Activated gamma-delta T cell (primary cell): ENCODE data around the gene DNER.
"Not testable (repeated sequence)": the region's sequence is repeated elsewhere in the genome, so short reads cannot be mapped to it uniquely, and the experiment has no call there.

Experiments used
- DNase-seq: peaks from one replicate; lab custom pipeline; 2025; lab: John Stamatoyannopoulos, UW

The DNER gene

GRCh38 chr2:229564300-229564907, 150.0 kb downstream of the DNER start:
- no peak for DNase-seq

- DNase-seq: no peak
These were observed 151.0 kb downstream of the DNER start for GRCh38 chr2:229563388-229563787.

- no peak for DNase-seq
These were observed 151.8 kb downstream of the DNER start for GRCh38 chr2:229562472-229563127.

GRCh38 chr2:229559986-229560385, 154.4 kb downstream of the DNER start:
- no peak for DNase-seq

- no peak for DNase-seq
These were observed 161.3 kb downstream of the DNER start for GRCh38 chr2:229553091-229553490.

GRCh38 chr2:229543176-229543873, 171.0 kb downstream of the DNER start:
- no peak for DNase-seq

- DNase-seq: no peak
These were observed 174.7 kb downstream of the DNER start for GRCh38 chr2:229539628-229540027.

GRCh38 chr2:229531594-229531993, 182.8 kb downstream of the DNER start:
- no peak for DNase-seq

GRCh38 chr2:229530434-229530833, 183.9 kb downstream of the DNER start:
- DNase-seq: no peak

- no peak for DNase-seq
These were observed 185.5 kb downstream of the DNER start for GRCh38 chr2:229528846-229529245.

GRCh38 chr2:229526951-229527350, 187.4 kb downstream of the DNER start:
- no peak for DNase-seq

GRCh38 chr2:229524799-229525198, 189.6 kb downstream of the DNER start:
- no peak for DNase-seq

- DNase-seq: no peak
These were observed 190.7 kb downstream of the DNER start for GRCh38 chr2:229523663-229524062.

GRCh38 chr2:229521576-229521975, 192.8 kb downstream of the DNER start:
- DNase-seq: no peak

- no peak for DNase-seq
These were observed 193.7 kb downstream of the DNER start for GRCh38 chr2:229520691-229521096.

GRCh38 chr2:229519655-229520430, 194.5 kb downstream of the DNER start:
- no peak for DNase-seq

- DNase-seq: no peak
These were observed 200.0 kb downstream of the DNER start for GRCh38 chr2:229514273-229514895.

- no peak for DNase-seq
These were observed 202.8 kb downstream of the DNER start for GRCh38 chr2:229511524-229511923.

GRCh38 chr2:229506699-229507098, 207.7 kb downstream of the DNER start:
- DNase-seq: not testable (repeated sequence)

- DNase-seq: no peak
These were observed 213.1 kb downstream of the DNER start for GRCh38 chr2:229501051-229501794.

- no peak for DNase-seq
These were observed 222.3 kb downstream of the DNER start for GRCh38 chr2:229492034-229492433.
